Smooth muscle cell of trachea (primary cell): ENCODE data around the gene SP5. TPM values are rescaled to one million over a fixed set of nuclear protein-coding genes. Genes with fewer than 3 reads are reported as not detected.

Experiments used
- total RNA-seq: library from RNA; depleted of rRNA; stranded (reverse); fragments of >200 nt; gene quantifications from 2 replicates; pipeline ENCODE4 v1.2.1, GENCODE V29; 2014

The SP5 gene
- not detected in 2 replicates for total RNA-seq

GRCh38 chr2:170715062-170715931 is at the start of gene SP5:
Gene SP5 (plus strand): TSS chr2:170715337. CDS start chr2:170715513, 176 bp downstream.

Other genes with a start within 250 kb of the SP5 start
- 0.33 TPM in 1 of 2 replicates, not detected in the other for gene ERICH2, start 55.0 kb downstream of the SP5 start, total RNA-seq
- 0.33 TPM in 1 of 2 replicates, not detected in the other for gene GAD1, start 101.5 kb downstream of the SP5 start, total RNA-seq
- gene GORASP2, start 213.9 kb downstream of the SP5 start, total RNA-seq = 34.6 and 39.5 TPM in 2 replicates